ENCODE data around the gene LIN7A.

The LIN7A gene

GRCh38 chr12:80857311-80857710 lies 80.4 kb downstream of the LIN7A start:
- no peak for DNase-seq

GRCh38 chr12:80849337-80849736 lies 88.4 kb downstream of the LIN7A start:
- DNase-seq: no peak

GRCh38 chr12:80848858-80849257 lies 88.9 kb downstream of the LIN7A start:
- DNase-seq: no peak

GRCh38 chr12:80847575-80847974 lies 90.2 kb downstream of the LIN7A start:
- DNase-seq: no peak

GRCh38 chr12:80846952-80847351 lies 90.8 kb downstream of the LIN7A start:
- peak; percentile 61 for DNase-seq

- no peak for DNase-seq
Observed at GRCh38 chr12:80845639-80846038, 92.1 kb downstream of the LIN7A start.

GRCh38 chr12:80843969-80844368 lies 93.8 kb downstream of the LIN7A start:
- DNase-seq: no peak

- DNase-seq: peak; percentile 65
Observed at GRCh38 chr12:80838708-80839107, 99.0 kb downstream of the LIN7A start.

GRCh38 chr12:80838024-80838658 lies 99.6 kb downstream of the LIN7A start:
- no peak for DNase-seq

- peak; percentile 28 for DNase-seq
Observed at GRCh38 chr12:80837342-80837978, 100.3 kb downstream of the LIN7A start.

- DNase-seq: no peak
Observed at GRCh38 chr12:80834724-80835123, 103.0 kb downstream of the LIN7A start.

- DNase-seq: no peak
Observed at GRCh38 chr12:80830533-80831088, 107.1 kb downstream of the LIN7A start.

GRCh38 chr12:80829767-80830166 lies 108.0 kb downstream of the LIN7A start:
- DNase-seq: no peak

GRCh38 chr12:80825506-80825905 lies 112.2 kb downstream of the LIN7A start:
- DNase-seq: no peak

GRCh38 chr12:80823393-80823792 lies 114.3 kb downstream of the LIN7A start:
- no peak for DNase-seq

- no peak for DNase-seq
Observed at GRCh38 chr12:80821513-80822000, 116.2 kb downstream of the LIN7A start.

- no peak for DNase-seq
Observed at GRCh38 chr12:80818878-80819277, 118.9 kb downstream of the LIN7A start.

- DNase-seq: no peak
Observed at GRCh38 chr12:80815351-80815750, 122.4 kb downstream of the LIN7A start.

GRCh38 chr12:80814453-80814852 lies 123.3 kb downstream of the LIN7A start:
- DNase-seq: no peak

GRCh38 chr12:80813820-80814219 lies 123.9 kb downstream of the LIN7A start:
- no peak for DNase-seq

- no peak for DNase-seq
Observed at GRCh38 chr12:80811957-80812708, 125.6 kb downstream of the LIN7A start.

GRCh38 chr12:80810874-80811273 lies 126.9 kb downstream of the LIN7A start:
- DNase-seq: no peak

- DNase-seq: no peak
Observed at GRCh38 chr12:80807640-80808288, 130.0 kb downstream of the LIN7A start.
